HUES6 (cell line): ENCODE data around the gene SCRT2.

Source experiments
- H3K27ac ChIP-seq: 2 replicates; pipeline ENCODE4 v1.7.0; 2013; ENCODE audit warnings: low read depth, mild to moderate bottlenecking, low read length, inconsistent platforms
- H3K27me3 ChIP-seq: 2 replicates; pipeline ENCODE4 v1.6.1; 2013; ENCODE audit warnings: low read length; ENCODE audit not compliant: control insufficient read depth, insufficient read depth
- H3K36me3 ChIP-seq: 2 replicates; pipeline ENCODE4 v1.6.1; 2013; ENCODE audit warnings: low read length; ENCODE audit not compliant: control insufficient read depth, insufficient read depth
- H3K4me1 ChIP-seq: 2 replicates; pipeline ENCODE4 v1.6.1; 2013; ENCODE audit warnings: low read length; ENCODE audit not compliant: control insufficient read depth, insufficient read depth
- H3K4me3 ChIP-seq: 2 replicates; pipeline ENCODE4 v1.5.1; 2013; ENCODE audit warnings: low read depth, low read length
- H3K9ac ChIP-seq: one replicate; pipeline ENCODE4 v1.6.1; 2013; ENCODE audit warnings: mild to moderate bottlenecking, low read length
- H3K9me3 ChIP-seq: 2 replicates; pipeline ENCODE4 v1.6.1; 2013; ENCODE audit warnings: low read depth, low read length; ENCODE audit not compliant: control insufficient read depth, insufficient read depth

SCRT2 gene

GRCh38 chr20:671252-672030, 4.2 kb downstream of the SCRT2 start:
- Histone ChIP-seq H3K36me3 (no peaks in the 10 kb centered on the region), H3K4me3 (no peak overlapping the region), H3K4me1 (peaks cover 32% of the 10 kb centered on the region), H3K9ac (no peak overlapping the region), H3K9me3 (no peaks in the 10 kb centered on the region), H3K27me3 (peaks cover 41% of the 10 kb centered on the region), H3K27ac (no peak overlapping the region)

GRCh38 chr20:669573-669972, 6.0 kb downstream of the SCRT2 start:
- Histone ChIP-seq H3K9me3 (no peaks in the 10 kb centered on the region), H3K27me3 (peaks cover 33% of the 10 kb centered on the region), H3K4me1 (peaks cover 43% of the 10 kb centered on the region), H3K27ac (no peak overlapping the region), H3K36me3 (no peaks in the 10 kb centered on the region), H3K4me3 (no peak overlapping the region), H3K9ac (no peak overlapping the region)

GRCh38 chr20:668638-669037, 7.0 kb downstream of the SCRT2 start:
- Histone ChIP-seq H3K4me1 (peaks cover 39% of the 10 kb centered on the region), H3K36me3 (no peaks in the 10 kb centered on the region), H3K27me3 (peaks cover 32% of the 10 kb centered on the region), H3K9ac (no peak overlapping the region), H3K9me3 (no peaks in the 10 kb centered on the region), H3K27ac (no peak overlapping the region), H3K4me3 (no peak overlapping the region)

- no peak overlapping the region for H3K4me3 ChIP-seq
- H3K9ac ChIP-seq: no peak overlapping the region
- no peak overlapping the region for H3K27ac ChIP-seq
- no peaks in the 10 kb centered on the region for H3K9me3 ChIP-seq
- H3K36me3 ChIP-seq: no peaks in the 10 kb centered on the region
- peaks cover 39% of the 10 kb centered on the region for H3K4me1 ChIP-seq
- peaks cover 32% of the 10 kb centered on the region for H3K27me3 ChIP-seq
Measured at GRCh38 chr20:668050-668449, 7.6 kb downstream of the SCRT2 start.

GRCh38 chr20:667351-668034, 8.1 kb downstream of the SCRT2 start:
- Histone ChIP-seq H3K4me1 (peaks cover 36% of the 10 kb centered on the region), H3K4me3 (no peak overlapping the region), H3K36me3 (no peaks in the 10 kb centered on the region), H3K9me3 (no peaks in the 10 kb centered on the region), H3K9ac (no peak overlapping the region), H3K27ac (no peak overlapping the region), H3K27me3 (peaks cover 33% of the 10 kb centered on the region; the same call in 1 of the 2 replicates)

GRCh38 chr20:666877-667276, 8.7 kb downstream of the SCRT2 start:
- Histone ChIP-seq H3K27ac (no peak overlapping the region), H3K27me3 (peaks cover 33% of the 10 kb centered on the region; the same call in 1 of the 2 replicates)

GRCh38 chr20:665276-665675, 10.3 kb downstream of the SCRT2 start:
- Histone ChIP-seq H3K27ac (no peak overlapping the region), H3K27me3 (peaks cover 33% of the 10 kb centered on the region; the same call in 1 of the 2 replicates), H3K9me3 (no peaks in the 10 kb centered on the region), H3K4me1 (peaks cover 52% of the 10 kb centered on the region), H3K9ac (no peak overlapping the region), H3K4me3 (no peak overlapping the region), H3K36me3 (no peaks in the 10 kb centered on the region)

More at GRCh38 chr20:666877-667276, 8.7 kb downstream of the SCRT2 start:
- Histone ChIP-seq H3K4me3 (no peak overlapping the region), H3K9me3 (no peaks in the 10 kb centered on the region), H3K36me3 (no peaks in the 10 kb centered on the region), H3K9ac (no peak overlapping the region), H3K4me1 (peaks cover 36% of the 10 kb centered on the region)

- H3K4me3 ChIP-seq: no peak overlapping the region
- H3K27ac ChIP-seq: no peak overlapping the region
- no peak overlapping the region for H3K9ac ChIP-seq
- peaks cover 33% of the 10 kb centered on the region; the same call in 1 of the 2 replicates for H3K27me3 ChIP-seq
- H3K9me3 ChIP-seq: no peaks in the 10 kb centered on the region
- no peaks in the 10 kb centered on the region for H3K36me3 ChIP-seq
- H3K4me1 ChIP-seq: peaks cover 50% of the 10 kb centered on the region
Measured at GRCh38 chr20:664576-664975, 11.0 kb downstream of the SCRT2 start.

GRCh38 chr20:664151-664550, 11.5 kb downstream of the SCRT2 start:
- Histone ChIP-seq H3K27me3 (peaks cover 33% of the 10 kb centered on the region; the same call in 1 of the 2 replicates), H3K9ac (no peak overlapping the region), H3K9me3 (no peaks in the 10 kb centered on the region), H3K27ac (no peak overlapping the region), H3K4me3 (no peak overlapping the region), H3K4me1 (peaks cover 53% of the 10 kb centered on the region), H3K36me3 (no peaks in the 10 kb centered on the region)

- no peak overlapping the region for H3K9ac ChIP-seq
- H3K36me3 ChIP-seq: no peaks in the 10 kb centered on the region
- H3K27ac ChIP-seq: no peak overlapping the region
- H3K9me3 ChIP-seq: no peaks in the 10 kb centered on the region
- peaks cover 56% of the 10 kb centered on the region for H3K4me1 ChIP-seq
- peaks cover 33% of the 10 kb centered on the region; the same call in 1 of the 2 replicates for H3K27me3 ChIP-seq
- H3K4me3 ChIP-seq: no peak overlapping the region; the same call in 1 of the 2 replicates
Measured at GRCh38 chr20:663315-664090, 12.1 kb downstream of the SCRT2 start.
